ENCODE measurements around the gene CCDC154. TPM values are rescaled to one million over a fixed set of nuclear protein-coding genes. Genes with fewer than 3 reads are reported as not detected.

Gene CCDC154
- total and polyA plus RNA-seq, 2 experiments from 2014 or later, result 0.31 TPM; not detected in 1

- TF ChIP-seq ZNF462 (CRISPR knock-in tag; IDR thresholded peaks at IDR 0.05) (no peak), POLR2AphosphoS5 (IDR thresholded peaks at IDR 0.05; ENCODE audit: low read depth) (no peak), EZH2phosphoT487 (IDR thresholded peaks at IDR 0.05; ENCODE audit: unreplicated experiment) (no peak), ZNF114 (CRISPR knock-in tag; IDR thresholded peaks at IDR 0.05) (no peak)
These were observed 22.3 kb downstream of the CCDC154 start (continued) for GRCh38 chr16:1422076-1422475.

DNA sequence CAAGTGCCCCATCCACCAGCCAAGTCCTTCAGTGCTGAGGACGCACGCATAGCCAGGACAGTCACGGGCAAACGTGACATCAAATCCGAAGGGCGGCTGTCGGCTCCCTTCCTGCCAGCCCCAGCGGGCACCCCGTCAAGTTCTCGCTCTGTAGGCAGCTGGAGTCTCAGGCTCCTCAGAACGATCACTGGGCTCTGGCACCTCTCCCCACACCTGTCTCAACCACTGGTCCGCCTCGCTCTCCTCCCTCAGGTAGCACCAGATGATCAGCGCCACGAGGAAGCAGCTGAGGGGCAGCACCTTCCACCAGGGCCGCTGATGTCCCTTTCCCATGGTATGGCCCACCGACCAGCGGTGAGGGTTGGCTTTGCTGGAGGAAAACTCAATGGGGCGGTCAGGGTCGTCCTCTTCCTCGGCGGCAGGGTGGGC is 24.2 kb downstream of the CCDC154 start:
- no peak for DNase-seq (ENCODE audit: low spot score)
- Mint-ChIP-seq H3K9me3 (no peaks in the 10 kb centered on the region), H3K27me3 (ENCODE audit: insufficient read depth, low read depth, poor library complexity) (peaks cover 9% of the 10 kb centered on the region), H3K36me3 (ENCODE audit: low read depth) (no peaks in the 10 kb centered on the region), H3K27ac (peak overlapping the region; percentile 89), H3K4me3 (peak overlapping the region; percentile 93), H3K4me1 (0 out of 3 replicates have a peak, but pooled peaks cover 2% of the 10 kb centered on the region)
- H3K9me2 ChIP-seq (ENCODE audit: insufficient read depth), result no peaks in the 10 kb centered on the region
- no peaks in the 10 kb centered on the region; the same call in 1 of the 2 replicates for H4K20me1 ChIP-seq (replicated peaks; ENCODE audit: insufficient read depth)
- peaks cover 29% of the 10 kb centered on the region for H3K79me2 ChIP-seq (replicated peaks; ENCODE audit: insufficient read depth)
- no peaks in the 10 kb centered on the region for H3K27me3 ChIP-seq (ENCODE audit: insufficient read depth)
- peaks cover 9% of the 10 kb centered on the region; the same call in 1 of the 2 replicates for H3F3A ChIP-seq (replicated peaks; ENCODE audit: low read depth)
- peak overlapping the region; percentile 97 for H3K4me2 ChIP-seq
- ATAC-seq, result peak; percentile 15
- H3K4me1 ChIP-seq (ENCODE audit: insufficient read depth), result peaks cover 7% of the 10 kb centered on the region; the same call in 1 of the 2 replicates
- no peaks in the 10 kb centered on the region for H3K36me3 ChIP-seq (ENCODE audit: insufficient read depth)
- H3K27ac ChIP-seq (ENCODE audit: low read depth), result peak overlapping the region; percentile 84; the same call in 1 of the 2 replicates
- H2AFZ ChIP-seq, result 0 out of 2 replicates have a peak overlapping the region, but pooled peaks have one; percentile 43
- H3K4me3 ChIP-seq, result peak overlapping the region; percentile 98
- no peak for TF ChIP-seq EZH2 (IDR thresholded peaks at IDR 0.05; ENCODE audit: low read depth, unreplicated experiment)
- no peak for TF ChIP-seq ZNF331 (CRISPR knock-in tag; IDR thresholded peaks at IDR 0.05; ENCODE audit: low read depth)
- no peak for TF ChIP-seq STAT1 (IDR thresholded peaks at IDR 0.05; ENCODE audit: unreplicated experiment)
- no peak for TF ChIP-seq ZNF462 (CRISPR knock-in tag; IDR thresholded peaks at IDR 0.05)
- no peak for TF ChIP-seq ZNF114 (CRISPR knock-in tag; IDR thresholded peaks at IDR 0.05)
- TF ChIP-seq NANOG (IDR thresholded peaks at IDR 0.05; ENCODE audit: borderline replicate concordance), result no peak
- no peak for TF ChIP-seq CREB1 (CRISPR knock-in tag; IDR thresholded peaks at IDR 0.05; ENCODE audit: low read depth)
- no peak for TF ChIP-seq EZH2phosphoT487 (IDR thresholded peaks at IDR 0.05; ENCODE audit: unreplicated experiment)
- TF ChIP-seq JUNB (IDR thresholded peaks at IDR 0.05; ENCODE audit: unreplicated experiment), result no peak

Measured in GM23338 (cell line).